PFSK-1 (cell line): ENCODE results near the gene PCCA.

Experiments used
- POLR2AphosphoS5 ChIP-seq: IDR thresholded peaks from 2 replicates; pipeline ENCODE4 v1.6.1; 2012; ENCODE audit warnings: low read depth, mild to moderate bottlenecking, control low read depth, low read length, moderate library complexity
- TAF1 ChIP-seq: IDR thresholded peaks from 2 replicates; pipeline ENCODE4 v1.6.1; 2012; ENCODE audit warnings: low read length, control low read depth, borderline replicate concordance; ENCODE audit not compliant: insufficient read depth

DNA sequence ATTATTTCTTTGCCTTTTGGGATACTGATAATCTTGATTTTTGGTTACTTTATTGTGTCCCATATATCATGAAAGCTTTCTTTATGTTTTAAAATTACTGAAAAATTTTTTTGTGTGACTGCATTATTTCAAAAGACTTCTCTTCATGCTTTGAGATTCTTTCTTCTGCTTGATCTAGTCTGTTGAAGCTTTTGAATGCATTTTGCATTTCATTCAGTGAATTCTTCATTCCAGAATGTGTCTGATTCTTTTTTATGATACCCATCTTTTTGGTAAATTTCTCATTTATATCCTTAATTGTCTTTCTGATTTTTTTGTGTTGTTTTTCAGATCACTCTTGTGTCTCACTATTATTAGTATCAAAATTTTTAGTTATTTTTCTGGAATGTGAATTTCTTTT lies 289.6 kb downstream of the PCCA start:
- no peak for TF ChIP-seq POLR2AphosphoS5
- TF ChIP-seq TAF1 = no peak
